GM23248 (cell line): ENCODE measurements around the gene FANCE. TPM values are rescaled to one million over a fixed set of nuclear protein-coding genes. Genes with fewer than 3 reads are reported as not detected.
A peak's percentile ranks its signal among the peaks of the same experiment; 100 is the strongest.

Experiments used
- DNase-seq: peaks from one replicate; pipeline ENCODE4 v3.0.0-alpha.2; 2015
- H2AFZ ChIP-seq: fragments of 200-600 bp; sonication (generic); 2 replicates; pipeline ENCODE4 v1.6.1; 2016; ENCODE audit warnings: antibody characterized with exemption
- H3F3A ChIP-seq: fragments of 200-600 bp; sonication (generic); 2 replicates; pipeline ENCODE4 v1.6.1; 2016; ENCODE audit warnings: mild to moderate bottlenecking, antibody characterized with exemption, mixed run types; ENCODE audit not compliant: insufficient read depth
- H3K27ac ChIP-seq: fragments of 200-600 bp; sonication (generic); 2 replicates; pipeline ENCODE4 v1.5.1; 2016; ENCODE audit warnings: mild to moderate bottlenecking
- H3K27me3 ChIP-seq: fragments of 200-600 bp; sonication (generic); replicated peaks from 2 replicates; pipeline ENCODE4 v1.6.1; 2016; ENCODE audit warnings: mild to moderate bottlenecking; ENCODE audit not compliant: insufficient read depth
- H3K36me3 ChIP-seq: fragments of 200-600 bp; sonication (generic); 2 replicates; pipeline ENCODE4 v1.6.1; 2016; ENCODE audit warnings: low read depth, mild to moderate bottlenecking
- H3K4me1 ChIP-seq: fragments of 200-600 bp; sonication (generic); 2 replicates; pipeline ENCODE4 v1.6.1; 2016; ENCODE audit warnings: mild to moderate bottlenecking; ENCODE audit not compliant: insufficient read depth
- H3K4me2 ChIP-seq: fragments of 200-600 bp; sonication (generic); one replicate; pipeline ENCODE4 v1.6.1; 2016; ENCODE audit warnings: mild to moderate bottlenecking; ENCODE audit not compliant: unreplicated experiment
- H3K4me3 ChIP-seq: fragments of 200-600 bp; sonication (generic); 2 replicates; pipeline ENCODE4 v1.5.1; 2016; ENCODE audit warnings: mild to moderate bottlenecking
- H3K79me2 ChIP-seq: fragments of 200-600 bp; sonication (generic); 2 replicates; pipeline ENCODE4 v1.6.1; 2016; ENCODE audit warnings: mild to moderate bottlenecking; ENCODE audit not compliant: insufficient read depth
- H3K9ac ChIP-seq: fragments of 200-600 bp; sonication (generic); 2 replicates; pipeline ENCODE4 v1.6.1; 2016; ENCODE audit warnings: mild to moderate bottlenecking
- H3K9me2 ChIP-seq: fragments of 200-600 bp; sonication (generic); 2 replicates; pipeline ENCODE4 v1.6.1; 2016; ENCODE audit warnings: mixed run types, mild to moderate bottlenecking, moderate library complexity; ENCODE audit not compliant: insufficient read depth
- H3K9me3 ChIP-seq: fragments of 200-600 bp; sonication (generic); one replicate; pipeline ENCODE4 v1.6.1; 2017; ENCODE audit warnings: low read depth
- H4K20me1 ChIP-seq: fragments of 200-600 bp; sonication (generic); 2 replicates; pipeline ENCODE4 v1.6.0; 2016; ENCODE audit not compliant: insufficient read depth
- EZH2 ChIP-seq: fragments of 200-600 bp; sonication (generic); IDR thresholded peaks from 2 replicates; pipeline ENCODE4 v1.6.1; 2018; ENCODE audit warnings: antibody characterized with exemption, mild to moderate bottlenecking; ENCODE audit not compliant: insufficient read depth, poor library complexity, severe bottlenecking
- EZH2phosphoT487 ChIP-seq: fragments of 200-600 bp; sonication (generic); IDR thresholded peaks from 2 replicates; pipeline ENCODE4 v1.6.1; 2018; ENCODE audit warnings: antibody characterized with exemption, moderate library complexity, mild to moderate bottlenecking, low read depth; ENCODE audit not compliant: insufficient read depth
- WGBS, 2 experiments: methylation state at CpG; one replicate each; pipeline ENCODE4 v1.1.6; 2015 to 2017; ENCODE audit warnings: low lambda C conversion rate in 2 of 2, low coverage in 1 of 2; ENCODE audit errors: missing lambda C conversion rate in 2 of 2; 5-methylcytosine and 5-hydroxymethylcytosine counted together
- in situ Hi-C: fragments of 300-500 bp; cut with MboI; formaldehyde crosslinking; loops from 2 replicates; pipeline ENCODE4 v1.15.0; 2020
- polyA plus RNA-seq: library from polyadenylated mRNA; unstranded; fragments of >200 nt; fragmentation: Nextera tagmentation; extraction: Ambion mirVana; gene quantifications from 2 replicates; pipeline ENCODE4 v1.2.1, GENCODE V29; 2016
- total RNA-seq: library from RNA; depleted of rRNA; stranded (reverse); fragments of >200 nt; shearing (Covaris generic); gene quantifications from 2 replicates; pipeline ENCODE4 v1.2.3, GENCODE V29; 2014

FANCE gene
- total and polyA plus RNA-seq, 2 experiments from 2014 or later: 4.3 to 9.7 TPM

- no peaks in the 10 kb centered on the region for H3K4me1 ChIP-seq
- 87 to 88% methylated on average over 3 to 4 of the region's 4 CpGs for WGBS, 2 experiments
- in situ Hi-C loops: no loop called here
- TF ChIP-seq EZH2phosphoT487: no peak
- TF ChIP-seq EZH2: no peak
- H3K27me3 ChIP-seq: no peaks in the 10 kb centered on the region
- no peak overlapping the region for H3K4me2 ChIP-seq
- H2AFZ ChIP-seq: no peak overlapping the region
- H3K36me3 ChIP-seq: no peaks in the 10 kb centered on the region; the same call in 1 of the 2 replicates
- no peaks in the 10 kb centered on the region for H3K9me3 ChIP-seq
- no peak overlapping the region for H3K9ac ChIP-seq
- H3K79me2 ChIP-seq: peaks cover 1% of the 10 kb centered on the region
- no peak overlapping the region for H3K4me3 ChIP-seq
- no peaks in the 10 kb centered on the region for H3K9me2 ChIP-seq
- DNase-seq: no peak
- no peaks in the 10 kb centered on the region for H4K20me1 ChIP-seq
- H3K27ac ChIP-seq: no peak overlapping the region
- no peaks in the 10 kb centered on the region; the same call in 1 of the 2 replicates for H3F3A ChIP-seq
Measured at GRCh38 chr6:35463292-35463691, 11.2 kb downstream of the FANCE start.

DNA sequence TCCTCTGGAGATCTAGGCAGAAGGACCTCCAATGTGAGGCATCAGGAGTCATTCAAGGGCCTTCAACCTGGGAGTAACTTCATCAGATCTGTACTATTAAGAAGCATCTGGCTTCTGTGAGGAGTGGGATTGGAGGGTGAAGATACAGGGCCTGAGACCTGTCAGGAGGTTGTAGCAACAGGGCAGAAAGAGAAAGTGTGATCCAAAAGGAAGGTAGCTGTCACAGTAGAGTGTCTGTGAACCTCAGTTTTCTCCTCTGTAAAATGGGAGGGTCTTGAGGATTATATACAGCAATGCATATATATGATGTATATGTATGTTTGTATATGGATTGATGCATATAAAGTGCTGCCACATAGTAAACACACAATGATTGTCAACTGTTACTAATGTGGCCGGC, 13.5 kb downstream of the FANCE start:
- Histone ChIP-seq H3K36me3 (peaks cover 17% of the 10 kb centered on the region), H3K4me1 (peaks cover 9% of the 10 kb centered on the region), H3K9me2 (no peaks in the 10 kb centered on the region), H3K79me2 (peaks cover 25% of the 10 kb centered on the region), H3K4me3 (no peak overlapping the region), H3K9ac (no peak overlapping the region), H3K27me3 (no peaks in the 10 kb centered on the region), H3K4me2 (no peak overlapping the region), H4K20me1 (peaks cover 13% of the 10 kb centered on the region), H2AFZ (no peak overlapping the region), H3K9me3 (no peaks in the 10 kb centered on the region), H3F3A (peaks cover 15% of the 10 kb centered on the region), H3K27ac (no peak overlapping the region)
- DNase-seq: no peak
- TF ChIP-seq EZH2 (no peak), EZH2phosphoT487 (no peak)
- in situ Hi-C loops: no loop called here
- 100% methylated on average over 1 of the region's 1 CpG for WGBS, 2 experiments

GRCh38 chr6:35468181-35468979, 16.2 kb downstream of the FANCE start, which contains the start of gene RPL10A:
Gene RPL10A, plus strand, starts transcription at chr6:35468401. Its CDS starts 34 bp downstream, at chr6:35468435.
- TF ChIP-seq EZH2phosphoT487 (no peak), EZH2 (no peak)
- no peaks in the 10 kb centered on the region for H3K9me3 ChIP-seq
- H3K79me2 ChIP-seq: peaks cover 40% of the 10 kb centered on the region
- peaks cover 43% of the 10 kb centered on the region for H3F3A ChIP-seq
- in situ Hi-C loops: no loop called here
- no peaks in the 10 kb centered on the region for H3K27me3 ChIP-seq
- peak within 1 kb of the TSS; percentile 88 for H3K4me3 ChIP-seq
- peak; percentile 98 for DNase-seq
- peaks cover 21% of the 10 kb centered on the region for H3K4me1 ChIP-seq
- peak within 1 kb of the TSS; percentile 98 for H2AFZ ChIP-seq
- H3K4me2 ChIP-seq: peak within 1 kb of the TSS; percentile 98
- peaks cover 38% of the 10 kb centered on the region for H3K36me3 ChIP-seq
- H4K20me1 ChIP-seq: peaks cover 19% of the 10 kb centered on the region
- no peaks in the 10 kb centered on the region for H3K9me2 ChIP-seq
- WGBS, 2 experiments: 1% methylated on average over 68 to 84 of the region's 86 CpGs
- H3K27ac ChIP-seq: peak within 1 kb of the TSS; percentile 88
- H3K9ac ChIP-seq: peak within 1 kb of the TSS; percentile 96

- peaks cover 48% of the 10 kb centered on the region for H3F3A ChIP-seq
- H3K4me3 ChIP-seq: peak overlapping the region; percentile 88
- H3K9me2 ChIP-seq: no peaks in the 10 kb centered on the region
- no peaks in the 10 kb centered on the region for H3K9me3 ChIP-seq
- H3K36me3 ChIP-seq: peaks cover 38% of the 10 kb centered on the region
- no peak overlapping the region for H2AFZ ChIP-seq
- no peaks in the 10 kb centered on the region for H3K27me3 ChIP-seq
- H3K4me2 ChIP-seq: peak overlapping the region; percentile 98
- peaks cover 40% of the 10 kb centered on the region for H3K79me2 ChIP-seq
- peaks cover 21% of the 10 kb centered on the region for H3K4me1 ChIP-seq
- peak; percentile 50 for DNase-seq
- WGBS, 2 experiments: 2 to 5% methylated on average over 32 to 35 of the region's 37 CpGs
- H3K9ac ChIP-seq: peak overlapping the region; percentile 96
- in situ Hi-C loops: no loop called here
- H4K20me1 ChIP-seq: peaks cover 19% of the 10 kb centered on the region
- no peak for TF ChIP-seq EZH2
- no peak for TF ChIP-seq EZH2phosphoT487
- H3K27ac ChIP-seq: peak overlapping the region; percentile 88
Measured at GRCh38 chr6:35468980-35469750, 17.0 kb downstream of the FANCE start.
